GM12875 (cell line): ENCODE results near the gene PTPN3.

ENCODE experiments used
- H3K4me3 ChIP-seq: one replicate; pipeline ENCODE4 v1.5.1; 2011; ENCODE audit warnings: low read depth, low read length, control low read depth
- TF ChIP-seq, protein P1 (sequence below): IDR thresholded peaks from 2 replicates; pipeline ENCODE4 v1.5.1; 2011; ENCODE audit warnings: low read depth, mild to moderate bottlenecking, control low read depth, inconsistent platforms, low read length, moderate library complexity, borderline replicate concordance; ENCODE audit not compliant: insufficient read depth

Gene PTPN3

GRCh38 chr9:109481856-109482255, 16.3 kb downstream of the PTPN3 start:
- TF ChIP-seq, protein P1, sequence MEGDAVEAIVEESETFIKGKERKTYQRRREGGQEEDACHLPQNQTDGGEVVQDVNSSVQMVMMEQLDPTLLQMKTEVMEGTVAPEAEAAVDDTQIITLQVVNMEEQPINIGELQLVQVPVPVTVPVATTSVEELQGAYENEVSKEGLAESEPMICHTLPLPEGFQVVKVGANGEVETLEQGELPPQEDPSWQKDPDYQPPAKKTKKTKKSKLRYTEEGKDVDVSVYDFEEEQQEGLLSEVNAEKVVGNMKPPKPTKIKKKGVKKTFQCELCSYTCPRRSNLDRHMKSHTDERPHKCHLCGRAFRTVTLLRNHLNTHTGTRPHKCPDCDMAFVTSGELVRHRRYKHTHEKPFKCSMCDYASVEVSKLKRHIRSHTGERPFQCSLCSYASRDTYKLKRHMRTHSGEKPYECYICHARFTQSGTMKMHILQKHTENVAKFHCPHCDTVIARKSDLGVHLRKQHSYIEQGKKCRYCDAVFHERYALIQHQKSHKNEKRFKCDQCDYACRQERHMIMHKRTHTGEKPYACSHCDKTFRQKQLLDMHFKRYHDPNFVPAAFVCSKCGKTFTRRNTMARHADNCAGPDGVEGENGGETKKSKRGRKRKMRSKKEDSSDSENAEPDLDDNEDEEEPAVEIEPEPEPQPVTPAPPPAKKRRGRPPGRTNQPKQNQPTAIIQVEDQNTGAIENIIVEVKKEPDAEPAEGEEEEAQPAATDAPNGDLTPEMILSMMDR = no peak

GRCh38 chr9:109479822-109480221, 18.3 kb downstream of the PTPN3 start:
- TF ChIP-seq, protein P1 = no peak
- H3K4me3 ChIP-seq = no peak overlapping the region

More at GRCh38 chr9:109481856-109482255, 16.3 kb downstream of the PTPN3 start:
- H3K4me3 ChIP-seq = no peak overlapping the region

DNA sequence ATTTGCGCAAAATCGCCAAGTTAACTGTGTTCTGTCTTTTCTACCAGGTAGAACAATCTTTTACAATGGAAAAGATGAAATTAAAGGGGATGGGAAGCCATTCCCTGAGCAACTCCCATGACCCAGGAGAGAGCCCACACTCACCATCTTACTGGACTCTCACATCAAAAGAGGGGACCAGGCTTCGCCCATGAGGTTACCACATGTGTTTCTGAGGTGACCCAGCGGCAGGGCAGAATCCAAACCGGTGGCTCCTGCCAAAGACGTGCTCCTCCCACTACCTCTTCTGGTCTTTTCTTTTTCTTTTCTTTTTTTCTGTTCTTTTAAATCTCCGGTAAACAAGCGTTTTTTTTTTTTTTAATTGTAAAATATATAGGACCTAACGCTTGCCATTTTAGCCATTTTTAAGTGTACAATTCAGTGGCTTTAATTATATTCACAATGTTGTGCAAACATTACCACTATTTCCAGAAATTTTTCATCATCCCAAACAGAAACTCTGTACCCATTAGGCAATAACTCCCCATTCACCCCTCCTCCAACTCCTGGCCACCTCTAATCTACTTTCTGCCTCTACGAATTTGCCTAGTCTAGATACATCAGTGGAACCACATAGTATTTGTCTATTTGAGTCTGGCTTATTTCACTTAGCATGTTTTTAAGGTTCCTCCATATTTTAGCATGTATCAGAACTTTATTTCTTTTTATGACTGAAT, 19.3 kb downstream of the PTPN3 start:
- TF ChIP-seq, protein P1 = no peak
- no peak overlapping the region for H3K4me3 ChIP-seq

- TF ChIP-seq, protein P1 = no peak
- H3K4me3 ChIP-seq = no peak overlapping the region
Measured at GRCh38 chr9:109478051-109478563, 20.0 kb downstream of the PTPN3 start.

- no peak overlapping the region for H3K4me3 ChIP-seq
- TF ChIP-seq, protein P1 = no peak
Measured at GRCh38 chr9:109477258-109478050, 20.7 kb downstream of the PTPN3 start.

DNA sequence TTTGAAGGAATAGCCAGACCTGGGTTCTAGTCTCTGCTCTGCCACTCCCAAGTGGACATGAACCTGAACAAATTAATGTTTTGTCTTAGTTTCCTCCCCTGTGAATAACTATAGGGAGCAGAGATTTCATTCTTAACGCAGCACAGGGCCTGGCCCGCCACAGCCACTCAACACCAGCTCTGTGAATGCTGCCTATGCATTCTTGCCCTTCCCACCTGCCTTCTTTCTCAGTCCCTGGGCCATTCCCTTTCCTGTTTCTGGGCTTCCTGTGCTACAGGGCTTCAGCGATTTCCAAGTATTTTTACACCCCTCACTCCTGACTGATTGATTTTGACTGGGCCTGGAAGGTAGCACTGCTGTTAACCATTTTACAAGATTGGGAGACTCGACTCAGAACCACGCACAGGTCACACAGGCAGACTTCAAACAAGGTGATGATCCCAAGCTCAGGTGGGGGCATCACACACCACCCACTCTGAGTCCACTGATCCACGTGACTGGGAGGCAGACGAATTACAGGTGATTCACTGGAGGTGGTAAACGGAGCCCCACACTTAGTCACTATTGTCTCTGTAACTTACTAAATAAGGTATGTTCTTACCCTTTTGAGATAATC, 21.4 kb downstream of the PTPN3 start:
- TF ChIP-seq, protein P1 = no peak
- no peak overlapping the region for H3K4me3 ChIP-seq
